ENCODE results near the gene HCFC1R1. TPM values are rescaled to one million over a fixed set of nuclear protein-coding genes. Genes with fewer than 3 reads are reported as not detected.

Gene HCFC1R1
- total and polyA plus RNA-seq, 2 experiments from 2014 or later = 30.2 to 192 TPM

DNA sequence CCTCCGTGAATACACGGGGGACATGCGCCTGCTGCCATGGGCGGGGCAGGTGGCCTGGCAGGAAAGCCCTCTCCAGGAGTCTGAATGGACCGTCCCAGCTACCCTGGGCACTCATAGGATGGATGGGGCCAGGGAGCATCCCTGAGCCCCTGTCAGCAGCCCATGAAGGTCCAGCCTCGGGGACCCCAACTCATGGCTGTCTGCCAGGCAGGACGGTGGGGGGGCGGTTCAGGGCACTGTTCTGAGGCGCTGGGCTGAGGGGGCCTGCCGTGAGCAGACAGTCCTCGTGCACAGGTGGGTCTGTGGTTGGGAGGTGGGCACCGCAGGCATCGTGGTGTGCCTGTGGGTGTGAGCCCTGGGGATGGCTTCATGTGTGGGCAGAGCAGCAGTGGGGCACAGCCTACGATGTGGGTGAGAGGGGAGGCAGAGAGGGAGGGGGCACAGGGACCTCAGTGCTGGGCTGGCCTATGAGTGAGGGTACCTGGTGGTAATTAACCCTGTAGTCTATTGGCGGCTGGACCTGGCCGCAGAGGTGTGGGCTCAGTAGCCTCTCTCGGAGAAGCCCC lies 37.0 kb downstream of the HCFC1R1 start (continued):
- TF ChIP-seq ZNF114 (CRISPR knock-in tag; IDR thresholded peaks at IDR 0.05) (no peak), STAT1 (IDR thresholded peaks at IDR 0.05; ENCODE audit: unreplicated experiment) (no peak), POLR2AphosphoS5 (IDR thresholded peaks at IDR 0.05; ENCODE audit: low read depth) (no peak), EZH2 (IDR thresholded peaks at IDR 0.05; ENCODE audit: low read depth, unreplicated experiment) (no peak), ZNF331 (CRISPR knock-in tag; IDR thresholded peaks at IDR 0.05; ENCODE audit: low read depth) (no peak), CREB1 (CRISPR knock-in tag; IDR thresholded peaks at IDR 0.05; ENCODE audit: low read depth) (no peak)
- TF ChIP-seq, protein P1, sequence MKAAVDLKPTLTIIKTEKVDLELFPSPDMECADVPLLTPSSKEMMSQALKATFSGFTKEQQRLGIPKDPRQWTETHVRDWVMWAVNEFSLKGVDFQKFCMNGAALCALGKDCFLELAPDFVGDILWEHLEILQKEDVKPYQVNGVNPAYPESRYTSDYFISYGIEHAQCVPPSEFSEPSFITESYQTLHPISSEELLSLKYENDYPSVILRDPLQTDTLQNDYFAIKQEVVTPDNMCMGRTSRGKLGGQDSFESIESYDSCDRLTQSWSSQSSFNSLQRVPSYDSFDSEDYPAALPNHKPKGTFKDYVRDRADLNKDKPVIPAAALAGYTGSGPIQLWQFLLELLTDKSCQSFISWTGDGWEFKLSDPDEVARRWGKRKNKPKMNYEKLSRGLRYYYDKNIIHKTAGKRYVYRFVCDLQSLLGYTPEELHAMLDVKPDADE (IDR thresholded peaks at IDR 0.05) = no peak
- TF ChIP-seq, protein P2, sequence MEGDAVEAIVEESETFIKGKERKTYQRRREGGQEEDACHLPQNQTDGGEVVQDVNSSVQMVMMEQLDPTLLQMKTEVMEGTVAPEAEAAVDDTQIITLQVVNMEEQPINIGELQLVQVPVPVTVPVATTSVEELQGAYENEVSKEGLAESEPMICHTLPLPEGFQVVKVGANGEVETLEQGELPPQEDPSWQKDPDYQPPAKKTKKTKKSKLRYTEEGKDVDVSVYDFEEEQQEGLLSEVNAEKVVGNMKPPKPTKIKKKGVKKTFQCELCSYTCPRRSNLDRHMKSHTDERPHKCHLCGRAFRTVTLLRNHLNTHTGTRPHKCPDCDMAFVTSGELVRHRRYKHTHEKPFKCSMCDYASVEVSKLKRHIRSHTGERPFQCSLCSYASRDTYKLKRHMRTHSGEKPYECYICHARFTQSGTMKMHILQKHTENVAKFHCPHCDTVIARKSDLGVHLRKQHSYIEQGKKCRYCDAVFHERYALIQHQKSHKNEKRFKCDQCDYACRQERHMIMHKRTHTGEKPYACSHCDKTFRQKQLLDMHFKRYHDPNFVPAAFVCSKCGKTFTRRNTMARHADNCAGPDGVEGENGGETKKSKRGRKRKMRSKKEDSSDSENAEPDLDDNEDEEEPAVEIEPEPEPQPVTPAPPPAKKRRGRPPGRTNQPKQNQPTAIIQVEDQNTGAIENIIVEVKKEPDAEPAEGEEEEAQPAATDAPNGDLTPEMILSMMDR (conservative IDR thresholded peaks at IDR 0.05; ENCODE audit: low read depth in 2 of 2) = no peak

DNA sequence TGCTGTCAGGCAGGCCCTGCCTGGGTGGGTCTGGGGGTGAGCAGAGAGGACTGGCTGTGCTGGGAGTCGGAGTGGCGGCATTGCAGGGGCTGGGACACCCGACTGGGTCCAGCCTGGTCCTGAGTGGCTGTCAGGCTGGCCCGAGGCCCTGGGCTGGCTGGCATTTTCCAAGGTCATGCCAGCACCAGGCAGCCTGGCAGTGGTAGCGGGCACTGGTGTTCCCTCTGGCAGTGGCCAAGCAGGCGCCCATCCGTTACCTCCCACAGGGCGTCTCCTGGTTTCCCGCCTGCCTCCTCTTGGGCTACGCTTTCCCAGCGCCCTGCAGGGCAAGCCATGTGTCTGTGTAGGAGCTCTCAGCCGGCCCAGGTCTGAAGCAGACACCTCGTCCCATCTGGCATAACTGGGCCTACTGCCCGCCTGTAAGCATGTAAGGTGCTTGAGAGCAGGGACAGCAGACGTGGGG lies 37.8 kb downstream of the HCFC1R1 start:
- no peak for ATAC-seq
- Histone ChIP-seq H3K4me3 (no peak overlapping the region), H3K4me2 (no peak overlapping the region), H3K79me2 (replicated peaks; ENCODE audit: insufficient read depth) (no peaks in the 10 kb centered on the region), H2AFZ (no peak overlapping the region), H3F3A (replicated peaks; ENCODE audit: low read depth) (peaks cover 16% of the 10 kb centered on the region), H3K27ac (ENCODE audit: low read depth) (no peak overlapping the region), H3K4me1 (ENCODE audit: insufficient read depth) (peaks cover 36% of the 10 kb centered on the region), H4K20me1 (replicated peaks; ENCODE audit: insufficient read depth) (no peaks in the 10 kb centered on the region), H3K27me3 (ENCODE audit: insufficient read depth) (no peaks in the 10 kb centered on the region), H3K9me2 (ENCODE audit: insufficient read depth) (no peaks in the 10 kb centered on the region), H3K36me3 (ENCODE audit: insufficient read depth) (no peaks in the 10 kb centered on the region)
- Mint-ChIP-seq H3K27ac (no peak overlapping the region), H3K27me3 (ENCODE audit: insufficient read depth, low read depth, poor library complexity) (peaks cover 9% of the 10 kb centered on the region), H3K9me3 (peaks cover 2% of the 10 kb centered on the region; the same call in 2 of the 3 replicates), H3K4me3 (no peak overlapping the region), H3K4me1 (peaks cover 44% of the 10 kb centered on the region), H3K36me3 (ENCODE audit: low read depth) (peaks cover 3% of the 10 kb centered on the region; the same call in 1 of the 3 replicates)
- no peak for DNase-seq (ENCODE audit: low spot score)
- TF ChIP-seq NANOG (IDR thresholded peaks at IDR 0.05; ENCODE audit: borderline replicate concordance) (no peak), EZH2phosphoT487 (IDR thresholded peaks at IDR 0.05; ENCODE audit: unreplicated experiment) (no peak), CREB1 (CRISPR knock-in tag; IDR thresholded peaks at IDR 0.05; ENCODE audit: low read depth) (no peak), JUNB (IDR thresholded peaks at IDR 0.05; ENCODE audit: unreplicated experiment) (no peak)
- TF ChIP-seq, protein P3, sequence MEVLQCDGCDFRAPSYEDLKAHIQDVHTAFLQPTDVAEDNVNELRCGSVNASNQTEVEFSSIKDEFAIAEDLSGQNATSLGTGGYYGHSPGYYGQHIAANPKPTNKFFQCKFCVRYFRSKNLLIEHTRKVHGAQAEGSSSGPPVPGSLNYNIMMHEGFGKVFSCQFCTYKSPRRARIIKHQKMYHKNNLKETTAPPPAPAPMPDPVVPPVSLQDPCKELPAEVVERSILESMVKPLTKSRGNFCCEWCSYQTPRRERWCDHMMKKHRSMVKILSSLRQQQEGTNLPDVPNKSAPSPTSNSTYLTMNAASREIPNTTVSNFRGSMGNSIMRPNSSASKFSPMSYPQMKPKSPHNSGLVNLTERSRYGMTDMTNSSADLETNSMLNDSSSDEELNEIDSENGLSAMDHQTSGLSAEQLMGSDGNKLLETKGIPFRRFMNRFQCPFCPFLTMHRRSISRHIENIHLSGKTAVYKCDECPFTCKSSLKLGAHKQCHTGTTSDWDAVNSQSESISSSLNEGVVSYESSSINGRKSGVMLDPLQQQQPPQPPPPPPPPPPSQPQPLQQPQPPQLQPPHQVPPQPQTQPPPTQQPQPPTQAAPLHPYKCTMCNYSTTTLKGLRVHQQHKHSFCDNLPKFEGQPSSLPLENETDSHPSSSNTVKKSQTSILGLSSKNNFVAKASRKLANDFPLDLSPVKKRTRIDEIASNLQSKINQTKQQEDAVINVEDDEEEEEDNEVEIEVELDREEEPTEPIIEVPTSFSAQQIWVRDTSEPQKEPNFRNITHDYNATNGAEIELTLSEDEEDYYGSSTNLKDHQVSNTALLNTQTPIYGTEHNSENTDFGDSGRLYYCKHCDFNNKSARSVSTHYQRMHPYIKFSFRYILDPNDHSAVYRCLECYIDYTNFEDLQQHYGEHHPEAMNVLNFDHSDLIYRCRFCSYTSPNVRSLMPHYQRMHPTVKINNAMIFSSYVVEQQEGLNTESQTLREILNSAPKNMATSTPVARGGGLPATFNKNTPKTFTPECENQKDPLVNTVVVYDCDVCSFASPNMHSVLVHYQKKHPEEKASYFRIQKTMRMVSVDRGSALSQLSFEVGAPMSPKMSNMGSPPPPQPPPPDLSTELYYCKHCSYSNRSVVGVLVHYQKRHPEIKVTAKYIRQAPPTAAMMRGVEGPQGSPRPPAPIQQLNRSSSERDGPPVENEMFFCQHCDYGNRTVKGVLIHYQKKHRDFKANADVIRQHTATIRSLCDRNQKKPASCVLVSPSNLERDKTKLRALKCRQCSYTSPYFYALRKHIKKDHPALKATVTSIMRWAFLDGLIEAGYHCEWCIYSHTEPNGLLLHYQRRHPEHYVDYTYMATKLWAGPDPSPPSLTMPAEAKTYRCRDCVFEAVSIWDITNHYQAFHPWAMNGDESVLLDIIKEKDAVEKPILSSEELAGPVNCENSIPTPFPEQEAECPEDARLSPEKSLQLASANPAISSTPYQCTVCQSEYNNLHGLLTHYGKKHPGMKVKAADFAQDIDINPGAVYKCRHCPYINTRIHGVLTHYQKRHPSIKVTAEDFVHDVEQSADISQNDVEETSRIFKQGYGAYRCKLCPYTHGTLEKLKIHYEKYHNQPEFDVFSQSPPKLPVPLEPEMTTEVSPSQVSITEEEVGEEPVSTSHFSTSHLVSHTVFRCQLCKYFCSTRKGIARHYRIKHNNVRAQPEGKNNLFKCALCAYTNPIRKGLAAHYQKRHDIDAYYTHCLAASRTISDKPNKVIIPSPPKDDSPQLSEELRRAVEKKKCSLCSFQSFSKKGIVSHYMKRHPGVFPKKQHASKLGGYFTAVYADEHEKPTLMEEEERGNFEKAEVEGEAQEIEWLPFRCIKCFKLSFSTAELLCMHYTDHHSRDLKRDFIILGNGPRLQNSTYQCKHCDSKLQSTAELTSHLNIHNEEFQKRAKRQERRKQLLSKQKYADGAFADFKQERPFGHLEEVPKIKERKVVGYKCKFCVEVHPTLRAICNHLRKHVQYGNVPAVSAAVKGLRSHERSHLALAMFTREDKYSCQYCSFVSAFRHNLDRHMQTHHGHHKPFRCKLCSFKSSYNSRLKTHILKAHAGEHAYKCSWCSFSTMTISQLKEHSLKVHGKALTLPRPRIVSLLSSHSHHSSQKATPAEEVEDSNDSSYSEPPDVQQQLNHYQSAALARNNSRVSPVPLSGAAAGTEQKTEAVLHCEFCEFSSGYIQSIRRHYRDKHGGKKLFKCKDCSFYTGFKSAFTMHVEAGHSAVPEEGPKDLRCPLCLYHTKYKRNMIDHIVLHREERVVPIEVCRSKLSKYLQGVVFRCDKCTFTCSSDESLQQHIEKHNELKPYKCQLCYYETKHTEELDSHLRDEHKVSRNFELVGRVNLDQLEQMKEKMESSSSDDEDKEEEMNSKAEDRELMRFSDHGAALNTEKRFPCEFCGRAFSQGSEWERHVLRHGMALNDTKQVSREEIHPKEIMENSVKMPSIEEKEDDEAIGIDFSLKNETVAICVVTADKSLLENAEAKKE (CRISPR knock-in tag; IDR thresholded peaks at IDR 0.05) = no peak
- TF ChIP-seq, protein P4, sequence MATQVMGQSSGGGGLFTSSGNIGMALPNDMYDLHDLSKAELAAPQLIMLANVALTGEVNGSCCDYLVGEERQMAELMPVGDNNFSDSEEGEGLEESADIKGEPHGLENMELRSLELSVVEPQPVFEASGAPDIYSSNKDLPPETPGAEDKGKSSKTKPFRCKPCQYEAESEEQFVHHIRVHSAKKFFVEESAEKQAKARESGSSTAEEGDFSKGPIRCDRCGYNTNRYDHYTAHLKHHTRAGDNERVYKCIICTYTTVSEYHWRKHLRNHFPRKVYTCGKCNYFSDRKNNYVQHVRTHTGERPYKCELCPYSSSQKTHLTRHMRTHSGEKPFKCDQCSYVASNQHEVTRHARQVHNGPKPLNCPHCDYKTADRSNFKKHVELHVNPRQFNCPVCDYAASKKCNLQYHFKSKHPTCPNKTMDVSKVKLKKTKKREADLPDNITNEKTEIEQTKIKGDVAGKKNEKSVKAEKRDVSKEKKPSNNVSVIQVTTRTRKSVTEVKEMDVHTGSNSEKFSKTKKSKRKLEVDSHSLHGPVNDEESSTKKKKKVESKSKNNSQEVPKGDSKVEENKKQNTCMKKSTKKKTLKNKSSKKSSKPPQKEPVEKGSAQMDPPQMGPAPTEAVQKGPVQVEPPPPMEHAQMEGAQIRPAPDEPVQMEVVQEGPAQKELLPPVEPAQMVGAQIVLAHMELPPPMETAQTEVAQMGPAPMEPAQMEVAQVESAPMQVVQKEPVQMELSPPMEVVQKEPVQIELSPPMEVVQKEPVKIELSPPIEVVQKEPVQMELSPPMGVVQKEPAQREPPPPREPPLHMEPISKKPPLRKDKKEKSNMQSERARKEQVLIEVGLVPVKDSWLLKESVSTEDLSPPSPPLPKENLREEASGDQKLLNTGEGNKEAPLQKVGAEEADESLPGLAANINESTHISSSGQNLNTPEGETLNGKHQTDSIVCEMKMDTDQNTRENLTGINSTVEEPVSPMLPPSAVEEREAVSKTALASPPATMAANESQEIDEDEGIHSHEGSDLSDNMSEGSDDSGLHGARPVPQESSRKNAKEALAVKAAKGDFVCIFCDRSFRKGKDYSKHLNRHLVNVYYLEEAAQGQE (IDR thresholded peaks at IDR 0.05; ENCODE audit: unreplicated experiment) = no peak

Measured in GM23338 (cell line).